ENCODE data around the gene PKD2L2.
"Not testable (repeated sequence)": the region's sequence is repeated elsewhere in the genome, so short reads cannot be mapped to it uniquely, and the experiment has no call there.

PKD2L2 gene

DNA sequence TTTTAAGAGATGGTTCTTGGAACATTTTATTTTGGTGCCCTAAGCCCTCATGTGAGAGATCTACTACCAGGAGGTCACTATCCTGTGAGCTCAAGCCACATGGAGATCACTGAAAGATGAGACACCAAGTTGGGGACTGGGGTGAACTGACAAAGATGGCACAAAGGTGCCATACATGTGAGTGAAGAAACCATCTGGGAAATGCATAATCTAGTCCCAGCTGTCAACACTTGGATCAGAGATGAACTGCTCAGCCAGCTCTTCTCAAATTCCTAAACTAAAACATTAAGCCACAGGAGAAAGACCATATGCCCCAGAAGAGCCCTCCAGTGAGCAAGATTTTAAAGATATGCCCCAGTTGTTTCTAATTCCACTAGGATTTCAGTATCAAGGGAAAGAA lies 43.8 kb upstream of the PKD2L2 start:
- H2AFZ ChIP-seq (ENCODE audit: low read depth, low read length, severe bottlenecking), result no peak overlapping the region
- H3K36me3 ChIP-seq (ENCODE audit: low read length), result no peaks in the 10 kb centered on the region
- no peak overlapping the region for H3K4me3 ChIP-seq (ENCODE audit: insufficient read depth, low read length, poor library complexity, severe bottlenecking)
- H3K4me2 ChIP-seq (ENCODE audit: low read depth, low read length, poor library complexity, severe bottlenecking), result no peak overlapping the region
- H3K27ac ChIP-seq (ENCODE audit: low read depth, low read length), result no peak overlapping the region
- H3K9me3 ChIP-seq (ENCODE audit: insufficient read depth, low read length), result no peaks in the 10 kb centered on the region
- no peaks in the 10 kb centered on the region for H3K9me2 ChIP-seq (replicated peaks; ENCODE audit: insufficient read depth, low read length)
- H3K9ac ChIP-seq (ENCODE audit: low read length), result no peak overlapping the region
- TF ChIP-seq, protein P1, sequence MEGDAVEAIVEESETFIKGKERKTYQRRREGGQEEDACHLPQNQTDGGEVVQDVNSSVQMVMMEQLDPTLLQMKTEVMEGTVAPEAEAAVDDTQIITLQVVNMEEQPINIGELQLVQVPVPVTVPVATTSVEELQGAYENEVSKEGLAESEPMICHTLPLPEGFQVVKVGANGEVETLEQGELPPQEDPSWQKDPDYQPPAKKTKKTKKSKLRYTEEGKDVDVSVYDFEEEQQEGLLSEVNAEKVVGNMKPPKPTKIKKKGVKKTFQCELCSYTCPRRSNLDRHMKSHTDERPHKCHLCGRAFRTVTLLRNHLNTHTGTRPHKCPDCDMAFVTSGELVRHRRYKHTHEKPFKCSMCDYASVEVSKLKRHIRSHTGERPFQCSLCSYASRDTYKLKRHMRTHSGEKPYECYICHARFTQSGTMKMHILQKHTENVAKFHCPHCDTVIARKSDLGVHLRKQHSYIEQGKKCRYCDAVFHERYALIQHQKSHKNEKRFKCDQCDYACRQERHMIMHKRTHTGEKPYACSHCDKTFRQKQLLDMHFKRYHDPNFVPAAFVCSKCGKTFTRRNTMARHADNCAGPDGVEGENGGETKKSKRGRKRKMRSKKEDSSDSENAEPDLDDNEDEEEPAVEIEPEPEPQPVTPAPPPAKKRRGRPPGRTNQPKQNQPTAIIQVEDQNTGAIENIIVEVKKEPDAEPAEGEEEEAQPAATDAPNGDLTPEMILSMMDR (IDR thresholded peaks at IDR 0.05; ENCODE audit: insufficient read depth, low read length, poor library complexity, severe bottlenecking), result no peak
- TF ChIP-seq EZH2phosphoT487 (conservative IDR thresholded peaks at IDR 0.05; ENCODE audit: low read length), result no peak
- no peaks in the 10 kb centered on the region for H3K79me2 ChIP-seq (ENCODE audit: insufficient read depth, low read length)
- H3F3A ChIP-seq (ENCODE audit: insufficient read depth), result no peaks in the 10 kb centered on the region
- no peaks in the 10 kb centered on the region for H4K20me1 ChIP-seq (ENCODE audit: low read depth, low read length)
- H3K27me3 ChIP-seq (ENCODE audit: low read length), result no peaks in the 10 kb centered on the region

DNA sequence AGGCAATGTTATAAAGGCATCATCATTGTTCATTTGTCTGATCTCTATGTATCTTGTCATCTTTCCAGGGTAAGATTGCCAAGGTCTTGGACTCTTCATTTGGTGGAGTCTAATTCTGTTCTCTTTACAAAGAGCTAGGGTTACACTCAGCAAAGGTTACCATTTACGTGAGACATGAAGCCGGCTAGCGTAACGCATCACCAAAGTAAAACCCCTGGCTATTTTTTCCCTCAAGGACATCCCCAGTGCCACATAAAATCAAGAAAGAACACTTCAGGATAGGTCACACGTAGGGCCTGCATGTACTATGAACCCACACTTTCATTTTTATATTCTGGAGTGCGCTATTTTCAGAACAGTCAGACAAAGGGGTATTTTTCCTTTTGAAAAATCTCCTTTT lies 41.6 kb upstream of the PKD2L2 start:
- Histone ChIP-seq H3F3A (ENCODE audit: insufficient read depth) (no peaks in the 10 kb centered on the region), H3K9me2 (replicated peaks; ENCODE audit: insufficient read depth, low read length) (no peaks in the 10 kb centered on the region), H4K20me1 (ENCODE audit: low read depth, low read length) (no peaks in the 10 kb centered on the region), H3K9me3 (ENCODE audit: insufficient read depth, low read length) (no peaks in the 10 kb centered on the region), H3K79me2 (ENCODE audit: insufficient read depth, low read length) (no peaks in the 10 kb centered on the region), H3K36me3 (ENCODE audit: low read length) (no peaks in the 10 kb centered on the region), H3K4me2 (ENCODE audit: low read depth, low read length, poor library complexity, severe bottlenecking) (no peak overlapping the region), H2AFZ (ENCODE audit: low read depth, low read length, severe bottlenecking) (no peak overlapping the region), H3K9ac (ENCODE audit: low read length) (no peak overlapping the region), H3K27ac (ENCODE audit: low read depth, low read length) (no peak overlapping the region), H3K27me3 (ENCODE audit: low read length) (no peaks in the 10 kb centered on the region), H3K4me3 (ENCODE audit: insufficient read depth, low read length, poor library complexity, severe bottlenecking) (no peak overlapping the region)
- no peak for TF ChIP-seq EZH2phosphoT487 (conservative IDR thresholded peaks at IDR 0.05; ENCODE audit: low read length)
- TF ChIP-seq, protein P1 (IDR thresholded peaks at IDR 0.05; ENCODE audit: insufficient read depth, low read length, poor library complexity, severe bottlenecking), result no peak

DNA sequence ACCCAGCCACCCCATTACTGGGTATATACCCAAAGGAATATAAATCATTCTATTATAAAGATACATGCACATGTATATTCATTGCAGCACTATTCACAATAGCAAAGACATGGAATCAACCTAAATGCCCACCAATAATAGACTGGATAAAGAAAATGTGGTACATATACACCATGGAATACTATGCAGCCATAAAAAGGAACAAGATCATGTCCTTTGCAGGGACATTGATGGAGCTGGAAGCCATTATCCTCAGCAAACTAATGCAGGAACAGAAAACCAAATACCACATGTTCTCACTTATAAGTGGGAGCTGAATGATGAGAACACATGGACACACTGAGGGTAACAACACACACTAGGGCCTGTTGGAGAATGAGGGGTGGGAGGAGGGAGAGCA lies 36.1 kb upstream of the PKD2L2 start:
- H3F3A ChIP-seq (ENCODE audit: insufficient read depth); H2AFZ ChIP-seq (ENCODE audit: low read depth, low read length, severe bottlenecking); H3K9me3 ChIP-seq (ENCODE audit: insufficient read depth, low read length); H3K36me3 ChIP-seq (ENCODE audit: low read length); H3K4me3 ChIP-seq (ENCODE audit: insufficient read depth, low read length, poor library complexity, severe bottlenecking); H4K20me1 ChIP-seq (ENCODE audit: low read depth, low read length); H3K79me2 ChIP-seq (ENCODE audit: insufficient read depth, low read length); H3K27me3 ChIP-seq (ENCODE audit: low read length); H3K4me2 ChIP-seq (ENCODE audit: low read depth, low read length, poor library complexity, severe bottlenecking); H3K27ac ChIP-seq (ENCODE audit: low read depth, low read length); H3K9me2 ChIP-seq (replicated peaks; ENCODE audit: insufficient read depth, low read length); H3K9ac ChIP-seq (ENCODE audit: low read length): not testable (repeated sequence)

DNA sequence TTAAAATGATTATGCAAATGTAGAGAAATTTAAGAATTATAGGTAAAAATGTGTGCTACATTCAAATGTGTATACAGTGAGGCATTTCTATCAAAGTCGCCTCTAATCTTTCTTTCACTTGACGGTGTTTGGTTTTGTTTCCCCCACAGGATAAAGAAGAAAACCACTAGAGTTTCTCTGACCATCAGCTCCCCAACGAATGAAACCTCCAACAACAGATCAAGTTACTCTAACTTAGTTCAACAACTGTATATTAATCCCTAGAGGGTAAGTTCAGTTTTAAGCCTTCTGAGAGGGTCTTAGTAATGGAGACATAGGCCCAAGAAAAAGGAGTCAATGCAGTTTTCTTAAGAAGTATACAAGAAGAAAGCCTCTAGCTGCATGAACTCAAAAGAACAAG lies 33.1 kb upstream of the PKD2L2 start:
- Histone ChIP-seq H3K4me2 (ENCODE audit: low read depth, low read length, poor library complexity, severe bottlenecking) (no peak overlapping the region), H3K4me3 (ENCODE audit: insufficient read depth, low read length, poor library complexity, severe bottlenecking) (no peak overlapping the region), H3K27ac (ENCODE audit: low read depth, low read length) (no peak overlapping the region), H3K9me2 (replicated peaks; ENCODE audit: insufficient read depth, low read length) (no peaks in the 10 kb centered on the region), H3K9ac (ENCODE audit: low read length) (no peak overlapping the region), H3K36me3 (ENCODE audit: low read length) (no peaks in the 10 kb centered on the region), H3K27me3 (ENCODE audit: low read length) (no peaks in the 10 kb centered on the region), H3K9me3 (ENCODE audit: insufficient read depth, low read length) (no peaks in the 10 kb centered on the region), H4K20me1 (ENCODE audit: low read depth, low read length) (no peaks in the 10 kb centered on the region; the same call in 1 of the 2 replicates), H3F3A (ENCODE audit: insufficient read depth) (no peaks in the 10 kb centered on the region), H3K79me2 (ENCODE audit: insufficient read depth, low read length) (no peaks in the 10 kb centered on the region), H2AFZ (ENCODE audit: low read depth, low read length, severe bottlenecking) (no peak overlapping the region)
- no peak for TF ChIP-seq EZH2phosphoT487 (conservative IDR thresholded peaks at IDR 0.05; ENCODE audit: low read length)
- TF ChIP-seq, protein P1 (IDR thresholded peaks at IDR 0.05; ENCODE audit: insufficient read depth, low read length, poor library complexity, severe bottlenecking), result no peak
